Measurements from ENCODE around the gene FEM1B. TPM values are rescaled to one million over a fixed set of nuclear protein-coding genes. Genes with fewer than 3 reads are reported as not detected.

Gene FEM1B
- total RNA-seq, 1 donor from 2014 or later: 20.2 TPM

DNA sequence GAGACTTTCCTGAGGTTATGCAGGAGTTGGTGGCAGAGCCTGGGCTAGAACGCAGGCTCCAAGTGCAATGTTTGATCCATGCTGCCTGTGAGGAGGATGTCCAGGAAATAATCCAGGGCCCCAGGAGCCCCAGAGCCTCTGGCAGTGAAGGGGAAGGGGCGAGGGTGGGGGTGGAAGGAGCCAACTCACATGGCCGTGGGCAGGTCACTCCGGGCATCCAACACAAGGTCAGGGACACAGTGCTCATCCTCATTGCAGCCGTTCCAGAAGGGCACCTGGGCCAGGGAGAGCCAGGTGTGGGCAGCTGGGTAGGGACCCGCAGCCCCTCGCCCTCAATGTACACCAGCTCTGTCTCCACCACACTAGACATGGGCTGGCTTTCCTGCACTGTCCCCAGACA, 43.7 kb downstream of the FEM1B start:
- no peak for DNase-seq (ENCODE audit: low read depth)
- no peak overlapping the region for H3K4me3 ChIP-seq (ENCODE audit: low read depth, low read length)
- TF ChIP-seq, protein P1, sequence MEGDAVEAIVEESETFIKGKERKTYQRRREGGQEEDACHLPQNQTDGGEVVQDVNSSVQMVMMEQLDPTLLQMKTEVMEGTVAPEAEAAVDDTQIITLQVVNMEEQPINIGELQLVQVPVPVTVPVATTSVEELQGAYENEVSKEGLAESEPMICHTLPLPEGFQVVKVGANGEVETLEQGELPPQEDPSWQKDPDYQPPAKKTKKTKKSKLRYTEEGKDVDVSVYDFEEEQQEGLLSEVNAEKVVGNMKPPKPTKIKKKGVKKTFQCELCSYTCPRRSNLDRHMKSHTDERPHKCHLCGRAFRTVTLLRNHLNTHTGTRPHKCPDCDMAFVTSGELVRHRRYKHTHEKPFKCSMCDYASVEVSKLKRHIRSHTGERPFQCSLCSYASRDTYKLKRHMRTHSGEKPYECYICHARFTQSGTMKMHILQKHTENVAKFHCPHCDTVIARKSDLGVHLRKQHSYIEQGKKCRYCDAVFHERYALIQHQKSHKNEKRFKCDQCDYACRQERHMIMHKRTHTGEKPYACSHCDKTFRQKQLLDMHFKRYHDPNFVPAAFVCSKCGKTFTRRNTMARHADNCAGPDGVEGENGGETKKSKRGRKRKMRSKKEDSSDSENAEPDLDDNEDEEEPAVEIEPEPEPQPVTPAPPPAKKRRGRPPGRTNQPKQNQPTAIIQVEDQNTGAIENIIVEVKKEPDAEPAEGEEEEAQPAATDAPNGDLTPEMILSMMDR (conservative IDR thresholded peaks at IDR 0.05; ENCODE audit: low read depth, low read length): no peak

DNA sequence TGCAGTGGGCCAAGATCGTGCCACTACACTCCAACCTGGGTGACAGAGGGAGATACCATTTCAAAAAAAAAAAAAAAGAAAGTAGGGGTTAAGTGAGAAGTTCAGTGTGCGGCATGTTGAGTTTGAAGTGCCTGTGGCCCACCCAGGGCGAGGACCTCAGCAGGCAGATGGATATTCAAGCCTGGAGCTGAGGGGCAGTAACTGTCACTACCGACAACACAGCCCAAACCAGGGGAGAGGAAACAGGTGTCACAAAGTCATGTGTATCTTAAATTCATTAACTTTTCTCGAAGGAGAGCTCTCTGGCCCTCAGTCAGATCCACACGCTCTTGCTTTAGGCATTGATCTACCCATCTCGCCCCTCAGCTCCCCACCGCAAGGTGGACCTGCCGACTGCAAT, 45.3 kb downstream of the FEM1B start:
- no peak overlapping the region for H3K4me3 ChIP-seq (ENCODE audit: low read depth, low read length)
- TF ChIP-seq, protein P1 (conservative IDR thresholded peaks at IDR 0.05; ENCODE audit: low read depth, low read length): no peak
- no peak for DNase-seq (ENCODE audit: low read depth)

DNA sequence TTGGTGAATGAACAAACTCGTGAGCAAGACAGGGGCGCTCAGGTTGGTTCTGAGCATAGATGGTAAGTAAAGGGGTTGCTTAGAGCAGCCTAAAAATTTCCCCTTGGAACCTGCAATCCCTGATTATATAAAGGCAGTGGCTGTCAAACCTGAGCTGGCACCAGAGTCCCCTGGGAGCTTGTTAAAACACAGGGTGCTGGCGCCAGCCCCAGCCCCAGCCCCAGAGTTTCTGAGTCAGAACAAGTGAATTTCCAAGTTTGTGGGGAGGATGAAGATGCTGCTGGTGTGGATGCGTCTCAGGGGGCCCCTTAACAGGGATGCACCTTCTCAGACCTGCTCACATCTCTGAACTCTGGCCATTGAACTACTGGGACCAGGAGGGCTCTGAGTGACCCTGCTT, 48.2 kb downstream of the FEM1B start:
- no peak for DNase-seq (ENCODE audit: low read depth)
- TF ChIP-seq, protein P1 (conservative IDR thresholded peaks at IDR 0.05; ENCODE audit: low read depth, low read length): no peak

DNA sequence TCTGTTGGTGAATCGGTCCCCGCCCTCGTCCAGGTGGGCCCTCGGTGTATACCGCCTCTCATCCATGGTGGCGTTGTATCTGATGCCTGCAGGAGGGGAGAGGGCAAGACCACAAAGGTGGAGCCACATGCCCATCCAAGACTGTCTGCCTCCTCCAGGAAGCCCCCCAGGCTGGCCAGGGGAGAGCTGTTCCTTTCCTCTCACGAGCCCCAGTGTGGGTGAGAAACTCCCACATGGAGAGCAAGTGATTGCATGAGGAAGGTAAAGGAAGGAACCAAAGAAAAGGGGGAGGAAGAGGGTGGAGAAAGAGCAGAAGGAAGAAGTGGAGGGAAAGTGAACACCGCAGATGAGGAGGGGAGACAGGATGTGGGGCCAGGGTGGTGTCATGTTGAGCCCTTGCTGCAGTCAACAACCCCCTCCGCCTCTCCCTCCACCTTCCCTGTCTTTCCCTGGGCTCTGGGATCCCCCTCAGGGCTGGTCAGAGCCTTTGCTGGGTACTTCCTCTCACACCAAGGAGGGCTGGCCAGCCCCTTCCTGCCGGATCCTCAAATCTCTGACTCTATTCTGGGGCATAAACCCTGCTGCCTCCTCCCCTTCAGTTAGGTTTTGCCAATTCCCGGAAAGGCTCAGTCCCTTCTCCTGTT, 49.3 kb downstream of the FEM1B start:
- no peak overlapping the region for H3K4me3 ChIP-seq (ENCODE audit: low read depth, low read length)
- TF ChIP-seq, protein P1 (conservative IDR thresholded peaks at IDR 0.05; ENCODE audit: low read depth, low read length): no peak
- no peak for DNase-seq (ENCODE audit: low read depth)

More for the DNA sequence above, 48.2 kb downstream of the FEM1B start:
- H3K4me3 ChIP-seq (ENCODE audit: low read depth, low read length): no peak overlapping the region

DNA sequence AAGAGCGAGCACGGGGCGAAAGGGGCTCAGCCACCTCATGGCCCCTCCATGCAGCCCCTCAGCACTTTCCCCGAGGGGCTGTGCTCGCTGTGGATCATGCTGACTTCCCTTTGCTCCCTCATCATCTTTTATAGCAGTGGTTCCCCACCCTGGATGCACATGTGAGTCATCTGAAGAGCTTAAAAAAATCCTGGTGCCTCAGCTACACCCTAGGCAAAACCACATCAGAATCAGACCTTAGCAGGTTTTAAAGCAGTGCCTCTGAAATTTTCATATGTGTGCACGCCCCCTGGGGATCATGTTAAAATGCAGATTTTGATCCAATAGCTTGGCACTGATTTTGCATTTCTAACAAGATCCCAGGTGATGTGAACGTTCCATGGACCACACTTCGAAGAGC, 50.9 kb downstream of the FEM1B start:
- H3K4me3 ChIP-seq (ENCODE audit: low read depth, low read length): no peak overlapping the region
- TF ChIP-seq, protein P1 (conservative IDR thresholded peaks at IDR 0.05; ENCODE audit: low read depth, low read length): no peak
- no peak for DNase-seq (ENCODE audit: low read depth)

DNA sequence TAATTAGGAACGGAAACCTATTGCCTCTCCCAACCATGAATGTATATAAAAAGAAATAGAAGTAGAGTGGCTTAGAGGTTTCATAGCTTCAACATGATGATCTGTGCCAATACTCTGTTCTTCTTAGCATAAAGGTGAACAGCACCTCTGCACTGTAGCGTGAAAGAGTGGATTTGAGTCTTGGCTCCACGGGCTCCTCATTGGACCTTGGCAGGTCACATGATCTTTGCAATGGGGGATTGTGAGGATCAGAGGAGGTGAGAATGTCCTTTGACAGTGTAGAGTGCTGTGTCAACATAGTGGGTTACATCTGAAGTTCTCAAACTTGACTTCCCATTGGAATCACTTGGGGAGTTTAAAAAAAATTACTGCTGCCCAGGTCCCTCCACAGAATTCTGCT, 51.4 kb downstream of the FEM1B start:
- TF ChIP-seq, protein P1 (conservative IDR thresholded peaks at IDR 0.05; ENCODE audit: low read depth, low read length): no peak
- DNase-seq (ENCODE audit: low read depth): no peak
- H3K4me3 ChIP-seq (ENCODE audit: low read depth, low read length): no peak overlapping the region

DNA sequence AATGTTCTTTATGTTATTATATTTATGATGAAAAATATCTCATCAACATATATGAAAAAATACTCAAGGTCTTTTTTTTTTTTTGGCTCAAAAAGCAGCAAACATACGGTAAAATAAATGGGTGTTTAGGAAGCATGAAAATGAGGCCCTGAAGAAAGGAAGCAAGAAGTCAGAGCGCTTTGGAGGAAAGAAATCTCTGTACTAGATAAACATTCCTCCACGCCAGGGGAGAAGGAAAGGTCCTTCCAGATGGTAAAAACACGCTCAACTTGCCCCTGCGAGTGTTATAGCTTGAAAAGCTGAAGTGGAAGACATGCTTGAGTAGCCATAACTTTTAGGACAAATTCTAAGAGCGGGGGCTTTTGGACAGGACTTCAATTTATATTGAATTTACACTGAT, 52.9 kb downstream of the FEM1B start:
- DNase-seq (ENCODE audit: low read depth): no peak
- H3K4me3 ChIP-seq (ENCODE audit: low read depth, low read length): no peak overlapping the region
- TF ChIP-seq, protein P1 (conservative IDR thresholded peaks at IDR 0.05; ENCODE audit: low read depth, low read length): no peak
